Tibial artery (tissue), 4 donors: Measurements from ENCODE around the gene TIGD3.

ENCODE experiments used
- DNase-seq, 2 donors: peaks; one replicate each; pipeline ENCODE4 v3.0.0-alpha.2; 2019
- H3K27ac ChIP-seq, 2 donors: fragments of 200-600 bp; sonication (generic) in 1 of 2; 1 replicate in 1 of 2; 2 replicates in 1 of 2; pipeline ENCODE4 v1.5.1; 2018 to 2019; ENCODE audit warnings: mild to moderate bottlenecking in 1 of 2
- H3K27me3 ChIP-seq, 2 donors: fragments of 200-600 bp; sonication (generic) in 1 of 2; one replicate each; pipeline versions ENCODE4 v1.5.1 to v1.6.0; 2016 to 2019
- H3K36me3 ChIP-seq, 3 donors: fragments of 200-600 bp; sonication (generic) in 2 of 3; one replicate each; pipeline ENCODE4 v1.5.1; 2016 to 2019; ENCODE audit warnings: mild to moderate bottlenecking in 2 of 3
- H3K4me1 ChIP-seq, 4 donors: fragments of 200-600 bp; sonication (generic) in 2 of 4; 1 replicate in 3 of 4; 2 replicates in 1 of 4; pipeline ENCODE4 v1.5.1; 2016 to 2019
- H3K4me3 ChIP-seq, 2 donors: fragments of 200-600 bp; sonication (generic) in 1 of 2; 1 replicate in 1 of 2; 2 replicates in 1 of 2; pipeline ENCODE4 v1.5.1; 2018 to 2019; ENCODE audit warnings: mild to moderate bottlenecking in 2 of 2
- H3K9me3 ChIP-seq, 3 donors: fragments of 200-600 bp; sonication (generic) in 1 of 3; one replicate each; pipeline ENCODE4 v1.5.1; 2016 to 2019
- intact Hi-C: fragments of 100-400 bp; cut with DNase I; formaldehyde crosslinking; loops from one replicate; pipeline ENCODE4 v1.15.0; 2023; ENCODE audit warnings: low total_unique reads
- TF ChIP-seq, protein P1 (sequence below), 2 experiments: fragments of 200-600 bp in 1 of 2; fragments of 450-650 bp in 1 of 2; IDR thresholded peaks; one replicate each; pipeline ENCODE4 v1.5.1; 2017 to 2019; ENCODE audit warnings: antibody characterized with exemption in 2 of 2, mild to moderate bottlenecking in 1 of 2, moderate library complexity in 1 of 2

The TIGD3 gene

DNA sequence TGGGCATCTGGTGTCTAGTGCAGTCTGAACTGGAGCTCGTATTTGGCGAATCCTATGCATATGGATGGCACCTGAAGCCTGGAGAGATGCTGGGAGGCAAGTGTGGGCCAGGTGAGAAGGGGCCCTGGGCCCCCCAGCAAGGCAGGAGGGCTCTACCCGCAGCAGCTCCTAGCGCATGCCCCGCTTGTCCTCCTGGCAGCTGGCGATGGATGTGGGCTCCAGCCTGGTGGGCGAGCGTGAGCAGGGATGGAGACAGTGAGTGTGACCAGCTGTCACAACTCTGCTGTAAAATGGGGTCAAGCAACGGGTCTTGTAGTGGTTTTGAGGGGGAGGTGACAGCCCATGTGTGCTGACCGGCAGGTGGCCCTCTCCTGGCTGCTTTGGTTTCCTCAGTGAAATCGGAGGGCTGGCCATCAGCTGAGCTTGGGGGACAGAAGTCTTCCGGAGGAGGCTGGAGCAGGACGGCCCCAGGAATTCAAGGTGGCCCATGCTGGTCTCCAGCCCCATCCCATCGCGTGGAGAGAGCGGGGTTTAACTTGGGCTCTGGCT, 43.9 kb downstream of the TIGD3 start:
- peaks cover 27 to 97% (median 77%) of the 10 kb centered on the region in 3 donors for H3K36me3 ChIP-seq

DNA sequence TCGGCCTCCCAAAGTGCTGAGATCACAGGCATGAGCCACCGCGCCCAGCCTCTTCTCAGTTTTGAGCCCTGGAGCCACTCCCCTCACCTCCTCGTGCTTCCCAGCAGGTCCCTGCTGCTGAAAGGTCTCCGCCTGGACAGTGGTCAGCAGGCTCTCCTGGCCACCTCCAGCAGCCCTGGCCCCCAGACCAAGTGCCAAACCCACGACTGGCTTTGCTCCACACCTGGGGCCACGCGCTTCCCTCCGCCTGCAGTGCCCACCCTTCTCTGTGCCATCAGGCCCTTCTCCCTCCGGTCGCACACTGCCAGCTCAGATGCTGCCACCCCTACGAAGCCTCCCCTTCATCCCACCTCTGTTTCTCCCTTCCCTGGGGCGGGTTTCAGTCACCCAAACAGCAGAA, 44.7 kb downstream of the TIGD3 start:
- DNase-seq: no peak
- no peaks in the 10 kb centered on the region for H3K9me3 ChIP-seq
- H3K27me3 ChIP-seq: no peaks in the 10 kb centered on the region
- no peaks in the 10 kb centered on the region for H3K4me1 ChIP-seq
- peaks cover 27 to 97% (median 77%) of the 10 kb centered on the region in 3 donors for H3K36me3 ChIP-seq
- intact Hi-C loops: no loop called here
- no peak overlapping the region for H3K27ac ChIP-seq
- TF ChIP-seq, protein P1, sequence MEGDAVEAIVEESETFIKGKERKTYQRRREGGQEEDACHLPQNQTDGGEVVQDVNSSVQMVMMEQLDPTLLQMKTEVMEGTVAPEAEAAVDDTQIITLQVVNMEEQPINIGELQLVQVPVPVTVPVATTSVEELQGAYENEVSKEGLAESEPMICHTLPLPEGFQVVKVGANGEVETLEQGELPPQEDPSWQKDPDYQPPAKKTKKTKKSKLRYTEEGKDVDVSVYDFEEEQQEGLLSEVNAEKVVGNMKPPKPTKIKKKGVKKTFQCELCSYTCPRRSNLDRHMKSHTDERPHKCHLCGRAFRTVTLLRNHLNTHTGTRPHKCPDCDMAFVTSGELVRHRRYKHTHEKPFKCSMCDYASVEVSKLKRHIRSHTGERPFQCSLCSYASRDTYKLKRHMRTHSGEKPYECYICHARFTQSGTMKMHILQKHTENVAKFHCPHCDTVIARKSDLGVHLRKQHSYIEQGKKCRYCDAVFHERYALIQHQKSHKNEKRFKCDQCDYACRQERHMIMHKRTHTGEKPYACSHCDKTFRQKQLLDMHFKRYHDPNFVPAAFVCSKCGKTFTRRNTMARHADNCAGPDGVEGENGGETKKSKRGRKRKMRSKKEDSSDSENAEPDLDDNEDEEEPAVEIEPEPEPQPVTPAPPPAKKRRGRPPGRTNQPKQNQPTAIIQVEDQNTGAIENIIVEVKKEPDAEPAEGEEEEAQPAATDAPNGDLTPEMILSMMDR (IDR thresholded peaks at IDR 0.05): no peak
- no peak overlapping the region for H3K4me3 ChIP-seq

More for the DNA sequence above, 43.9 kb downstream of the TIGD3 start:
- Histone ChIP-seq H3K4me3 (no peak overlapping the region), H3K27me3 (no peaks in the 10 kb centered on the region), H3K27ac (no peak overlapping the region), H3K4me1 (peaks cover 0 to under 1% (median 0%) of the 10 kb centered on the region in 4 donors), H3K9me3 (no peaks in the 10 kb centered on the region)
- DNase-seq: no peak
- intact Hi-C loops: no loop called here
- TF ChIP-seq, protein P1 (IDR thresholded peaks at IDR 0.05): no peak

DNA sequence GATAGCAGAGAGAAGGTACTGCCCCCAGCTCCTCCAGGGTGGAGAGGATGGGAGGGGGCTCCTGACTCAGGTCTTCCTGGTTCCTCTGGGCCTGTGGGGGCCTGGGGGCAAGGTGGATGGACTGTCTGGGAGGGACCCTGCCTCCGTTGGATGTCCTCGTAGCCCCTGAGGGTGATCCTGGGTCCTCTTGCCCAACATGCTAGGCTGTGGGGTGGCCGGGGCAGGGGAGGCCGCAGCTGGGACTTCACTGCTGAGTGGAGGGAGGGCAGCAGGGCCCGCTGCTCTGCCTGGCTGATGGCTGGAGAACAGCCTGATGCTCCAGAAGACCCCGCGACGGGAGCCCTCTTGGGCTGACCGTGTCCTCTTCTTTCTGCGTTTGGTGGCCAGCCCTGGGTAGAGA, 45.3 kb downstream of the TIGD3 start:
- intact Hi-C loops: no loop called here
- Histone ChIP-seq H3K4me1 (no peaks in the 10 kb centered on the region), H3K27me3 (no peaks in the 10 kb centered on the region), H3K4me3 (no peak overlapping the region), H3K9me3 (no peaks in the 10 kb centered on the region), H3K27ac (no peak overlapping the region), H3K36me3 (peaks cover 27 to 97% (median 77%) of the 10 kb centered on the region in 3 donors)
- TF ChIP-seq, protein P1 (IDR thresholded peaks at IDR 0.05): no peak
- no peak for DNase-seq

DNA sequence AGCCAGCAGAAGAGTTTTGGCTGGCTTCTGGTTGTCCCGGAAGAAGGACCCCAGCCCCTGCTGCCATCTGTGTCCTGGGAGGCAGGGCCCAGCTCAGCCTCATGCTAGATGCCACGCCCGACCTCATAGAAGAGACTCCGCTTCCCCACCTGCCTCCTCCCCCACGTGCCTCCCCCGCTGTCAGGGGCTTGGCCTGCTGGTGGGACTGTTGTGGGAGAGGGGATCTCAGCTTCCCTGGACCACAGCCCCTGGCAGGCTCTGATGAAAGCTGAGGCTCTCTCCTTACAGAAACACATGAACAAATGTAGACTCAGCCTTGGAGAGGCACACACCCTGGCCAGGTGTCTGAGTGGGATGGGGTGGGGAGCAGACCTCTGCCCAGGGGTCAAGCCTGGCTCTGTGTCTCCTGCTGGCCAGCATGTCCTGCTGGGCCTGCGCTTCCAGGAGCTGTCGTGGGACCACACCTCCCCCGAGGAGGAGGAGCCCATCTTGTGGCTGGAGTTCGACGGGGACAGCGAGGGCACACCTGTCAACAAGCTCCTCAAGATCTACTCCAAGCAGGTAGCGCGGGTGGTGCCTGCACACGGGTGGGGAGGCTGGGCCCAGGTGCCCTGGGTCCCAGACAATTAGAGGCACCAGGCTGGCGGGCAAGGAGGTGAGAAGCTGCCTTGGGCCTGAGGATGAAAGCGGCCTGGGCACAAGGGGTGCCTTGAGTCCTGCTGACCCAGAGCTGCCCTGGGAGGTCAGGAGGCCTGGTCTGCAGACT, 45.9 kb downstream of the TIGD3 start:
- no peaks in the 10 kb centered on the region for H3K4me1 ChIP-seq
- no peaks in the 10 kb centered on the region for H3K9me3 ChIP-seq
- peaks cover 32 to 97% (median 77%) of the 10 kb centered on the region in 3 donors for H3K36me3 ChIP-seq
- no peak for DNase-seq
- intact Hi-C loops: no loop called here
- no peak overlapping the region for H3K4me3 ChIP-seq
- H3K27me3 ChIP-seq: no peaks in the 10 kb centered on the region
- TF ChIP-seq, protein P1 (IDR thresholded peaks at IDR 0.05): no peak
- no peak overlapping the region for H3K27ac ChIP-seq

DNA sequence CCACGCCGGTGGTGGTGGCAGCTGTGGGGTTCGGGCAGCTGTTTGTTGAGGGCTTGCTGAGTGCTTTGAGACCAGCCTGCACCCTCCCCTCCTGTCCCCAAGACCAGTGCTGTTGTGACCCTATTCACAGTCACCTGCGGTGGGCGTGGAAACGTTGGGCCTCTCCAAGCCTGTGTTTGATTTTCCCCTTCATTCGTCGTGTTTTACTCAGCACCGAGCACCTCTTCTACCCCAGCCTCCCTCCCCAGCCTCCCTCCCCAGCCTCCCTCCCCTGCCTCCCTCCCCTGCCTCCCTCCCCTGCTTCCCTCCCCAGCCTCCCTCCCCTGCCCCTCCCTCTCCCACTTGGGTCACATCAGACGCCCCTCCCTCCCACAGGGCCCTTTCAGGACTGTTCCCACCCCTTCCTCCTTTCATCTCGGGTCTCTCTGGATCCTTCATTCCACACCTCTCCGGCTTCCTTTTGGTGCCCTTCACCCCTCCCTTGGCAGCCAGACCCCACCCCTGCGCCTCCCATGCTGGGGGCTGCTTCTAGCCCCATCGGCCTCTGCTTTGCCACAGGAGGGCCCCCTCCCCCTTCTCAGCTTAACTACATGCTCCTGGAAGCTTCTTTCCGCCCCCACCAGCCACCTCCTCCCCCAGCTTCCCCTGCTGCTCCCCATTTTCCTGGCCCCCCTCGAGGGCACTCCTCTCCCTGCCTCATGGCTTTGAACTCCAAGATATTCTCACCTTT, 46.7 kb downstream of the TIGD3 start:
- TF ChIP-seq, protein P1 (IDR thresholded peaks at IDR 0.05): no peak
- Histone ChIP-seq H3K27me3 (no peaks in the 10 kb centered on the region), H3K9me3 (no peaks in the 10 kb centered on the region), H3K4me1 (no peaks in the 10 kb centered on the region), H3K4me3 (no peak overlapping the region), H3K36me3 (peaks cover 32 to 97% (median 73%) of the 10 kb centered on the region in 3 donors), H3K27ac (no peak overlapping the region)
- intact Hi-C loops: no loop called here
- DNase-seq: no peak
